ENCODE data around the gene ZGPAT. TPM values are rescaled to one million over a fixed set of nuclear protein-coding genes. Genes with fewer than 3 reads are reported as not detected.

Gene ZGPAT
- total and polyA plus RNA-seq, 9 of the 15 experiments (the other 6 are each of a cell fraction or from before 2014, with no cell fraction given): 0.14 to 26.6 (median 7.4) TPM

DNA sequence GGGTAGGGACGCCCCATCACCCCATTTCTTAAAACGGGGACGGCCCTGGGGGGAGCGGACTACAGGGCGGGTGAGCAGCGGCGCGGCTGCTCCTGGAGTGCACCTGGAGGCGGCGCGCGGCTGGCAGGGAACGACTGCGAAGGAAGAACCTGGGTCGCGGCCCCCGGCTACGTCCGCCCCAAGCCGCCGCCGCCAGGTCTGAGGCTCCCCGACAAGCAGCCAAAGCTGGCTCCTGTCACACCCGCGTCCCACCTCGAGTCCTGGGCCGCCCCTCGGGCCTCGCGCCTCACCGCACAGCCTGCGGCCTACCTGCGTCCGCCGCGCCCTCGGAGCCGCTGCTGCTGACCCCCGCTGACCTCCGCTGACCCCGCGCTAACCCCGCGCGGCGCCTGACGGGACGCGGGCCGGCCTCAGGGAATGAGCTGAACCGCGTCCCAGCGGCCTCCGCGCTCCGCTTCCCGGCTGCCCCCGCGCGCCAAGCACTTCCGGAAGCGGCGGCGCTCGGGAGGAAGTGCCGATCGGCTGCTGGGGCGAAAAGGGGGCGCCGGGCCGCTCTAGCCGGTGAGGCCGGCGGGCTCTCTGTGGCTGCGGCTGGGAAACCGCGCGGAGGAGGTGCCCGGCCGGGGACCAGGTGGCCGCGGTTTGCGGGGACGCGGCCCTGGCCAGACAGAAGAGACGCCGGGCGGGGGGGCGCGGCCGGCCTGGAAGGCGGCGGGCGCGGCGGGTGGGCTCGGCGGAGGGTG lies at the start of gene ZGPAT, which contains the start of gene ARFRP1 (continued):
- TF ChIP-seq TEAD1 (CRISPR knock-in tag; IDR thresholded peaks at IDR 0.05) (peak; percentile 28 to 88; a peak in 2 of 4 replicates), BCLAF1 (IDR thresholded peaks at IDR 0.05; ENCODE audit: borderline replicate concordance in 1 of 2, control insufficient read depth in 1 of 2, low read depth in 2 of 2, low read length in 1 of 2) (0 out of 4 replicates have a peak, but pooled peaks of 1 of the 2 experiments have one; percentile 73), MTA2 (IDR thresholded peaks at IDR 0.05; ENCODE audit: low read depth) (peak; percentile 76), ZNF79 (CRISPR knock-in tag; IDR thresholded peaks at IDR 0.05; ENCODE audit: low read depth) (no peak), TRIM24 (IDR thresholded peaks at IDR 0.05) (0 out of 4 replicates have a peak, but pooled peaks of 1 of the 2 experiments have one; percentile 30), ELF2 (CRISPR knock-in tag; IDR thresholded peaks at IDR 0.05) (peak; percentile 95), SMARCA4 (IDR thresholded peaks at IDR 0.05) (no peak), TEAD2 (tag; IDR thresholded peaks at IDR 0.05) (no peak), ZNF3 (CRISPR knock-in tag; IDR thresholded peaks at IDR 0.05) (no peak), RBBP5 (IDR thresholded peaks at IDR 0.05; ENCODE audit: borderline replicate concordance, insufficient read depth, low read length, poor library complexity, severe bottlenecking) (peak; percentile 95), TFAP4 (CRISPR knock-in tag; IDR thresholded peaks at IDR 0.05; ENCODE audit: borderline replicate concordance) (peak; percentile 96), PHF21A (IDR thresholded peaks at IDR 0.05; ENCODE audit: borderline replicate concordance, low read depth) (no peak), KDM5B (IDR thresholded peaks at IDR 0.05; ENCODE audit: insufficient replicate concordance, low read depth, low read length) (peak; percentile 65), KHSRP (IDR thresholded peaks at IDR 0.05) (no peak), ATF7 (IDR thresholded peaks at IDR 0.05) (peak; percentile 80)
- TF ChIP-seq, protein P1, sequence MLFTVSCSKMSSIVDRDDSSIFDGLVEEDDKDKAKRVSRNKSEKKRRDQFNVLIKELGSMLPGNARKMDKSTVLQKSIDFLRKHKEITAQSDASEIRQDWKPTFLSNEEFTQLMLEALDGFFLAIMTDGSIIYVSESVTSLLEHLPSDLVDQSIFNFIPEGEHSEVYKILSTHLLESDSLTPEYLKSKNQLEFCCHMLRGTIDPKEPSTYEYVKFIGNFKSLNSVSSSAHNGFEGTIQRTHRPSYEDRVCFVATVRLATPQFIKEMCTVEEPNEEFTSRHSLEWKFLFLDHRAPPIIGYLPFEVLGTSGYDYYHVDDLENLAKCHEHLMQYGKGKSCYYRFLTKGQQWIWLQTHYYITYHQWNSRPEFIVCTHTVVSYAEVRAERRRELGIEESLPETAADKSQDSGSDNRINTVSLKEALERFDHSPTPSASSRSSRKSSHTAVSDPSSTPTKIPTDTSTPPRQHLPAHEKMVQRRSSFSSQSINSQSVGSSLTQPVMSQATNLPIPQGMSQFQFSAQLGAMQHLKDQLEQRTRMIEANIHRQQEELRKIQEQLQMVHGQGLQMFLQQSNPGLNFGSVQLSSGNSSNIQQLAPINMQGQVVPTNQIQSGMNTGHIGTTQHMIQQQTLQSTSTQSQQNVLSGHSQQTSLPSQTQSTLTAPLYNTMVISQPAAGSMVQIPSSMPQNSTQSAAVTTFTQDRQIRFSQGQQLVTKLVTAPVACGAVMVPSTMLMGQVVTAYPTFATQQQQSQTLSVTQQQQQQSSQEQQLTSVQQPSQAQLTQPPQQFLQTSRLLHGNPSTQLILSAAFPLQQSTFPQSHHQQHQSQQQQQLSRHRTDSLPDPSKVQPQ (CRISPR knock-in tag; IDR thresholded peaks at IDR 0.05; ENCODE audit: borderline replicate concordance): no peak
- TF ChIP-seq, protein P2, sequence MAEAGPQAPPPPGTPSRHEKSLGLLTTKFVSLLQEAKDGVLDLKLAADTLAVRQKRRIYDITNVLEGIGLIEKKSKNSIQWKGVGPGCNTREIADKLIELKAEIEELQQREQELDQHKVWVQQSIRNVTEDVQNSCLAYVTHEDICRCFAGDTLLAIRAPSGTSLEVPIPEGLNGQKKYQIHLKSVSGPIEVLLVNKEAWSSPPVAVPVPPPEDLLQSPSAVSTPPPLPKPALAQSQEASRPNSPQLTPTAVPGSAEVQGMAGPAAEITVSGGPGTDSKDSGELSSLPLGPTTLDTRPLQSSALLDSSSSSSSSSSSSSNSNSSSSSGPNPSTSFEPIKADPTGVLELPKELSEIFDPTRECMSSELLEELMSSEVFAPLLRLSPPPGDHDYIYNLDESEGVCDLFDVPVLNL (CRISPR knock-in tag; IDR thresholded peaks at IDR 0.05; ENCODE audit: low read depth): peak; percentile 77; the same call in 1 of the 2 replicates
- TF ChIP-seq, protein P3, sequence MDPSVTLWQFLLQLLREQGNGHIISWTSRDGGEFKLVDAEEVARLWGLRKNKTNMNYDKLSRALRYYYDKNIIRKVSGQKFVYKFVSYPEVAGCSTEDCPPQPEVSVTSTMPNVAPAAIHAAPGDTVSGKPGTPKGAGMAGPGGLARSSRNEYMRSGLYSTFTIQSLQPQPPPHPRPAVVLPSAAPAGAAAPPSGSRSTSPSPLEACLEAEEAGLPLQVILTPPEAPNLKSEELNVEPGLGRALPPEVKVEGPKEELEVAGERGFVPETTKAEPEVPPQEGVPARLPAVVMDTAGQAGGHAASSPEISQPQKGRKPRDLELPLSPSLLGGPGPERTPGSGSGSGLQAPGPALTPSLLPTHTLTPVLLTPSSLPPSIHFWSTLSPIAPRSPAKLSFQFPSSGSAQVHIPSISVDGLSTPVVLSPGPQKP (CRISPR knock-in tag; IDR thresholded peaks at IDR 0.05): no peak; the same call in 1 of the 2 replicates
